Measurements from ENCODE around the gene TRMT44. TPM values are rescaled to one million over a fixed set of nuclear protein-coding genes. Genes with fewer than 3 reads are reported as not detected.

TRMT44 gene
- total RNA-seq, 1 experiment from 2014 or later: 23.4 TPM

DNA sequence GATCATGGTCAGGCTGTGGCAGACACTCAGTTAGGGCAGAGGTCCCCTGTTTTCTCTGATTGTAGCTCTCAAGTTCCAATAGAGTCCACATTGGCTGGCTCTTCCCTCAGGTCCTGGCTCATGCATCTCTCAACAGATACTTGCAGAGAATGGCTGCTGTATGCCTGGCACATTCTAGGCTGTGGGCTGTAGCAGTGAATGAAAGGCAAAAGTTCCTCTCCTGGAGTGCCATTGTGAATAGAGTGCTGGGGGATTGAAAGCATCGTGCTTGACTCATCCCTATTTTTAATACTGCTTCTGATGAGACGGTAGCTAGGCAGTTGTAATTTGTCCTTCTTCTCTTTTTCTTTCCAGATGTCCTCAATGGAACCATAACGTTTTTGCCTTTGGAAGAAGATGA, 5.5 kb downstream of the TRMT44 start:
- DNase-seq: no peak
- no peaks in the 10 kb centered on the region for H3K9me3 ChIP-seq
- H3K4me1 ChIP-seq: 0 out of 2 replicates have a peak, but pooled peaks cover 7% of the 10 kb centered on the region
- BruUV-seq (replicated peaks): no TSS peak
- H3K4me3 Mint-ChIP-seq (ENCODE audit: unreplicated experiment): no peak overlapping the region
- H3K36me3 Mint-ChIP-seq (ENCODE audit: insufficient read depth, unreplicated experiment): peaks cover 32% of the 10 kb centered on the region
- H3K27ac Mint-ChIP-seq (ENCODE audit: unreplicated experiment): no peak overlapping the region
- ChIA-PET CTCF (no interaction called here), POLR2A (no interaction called here)
- peaks cover 20% of the 10 kb centered on the region for H3K4me1 Mint-ChIP-seq (ENCODE audit: low read depth, unreplicated experiment)
- no peak for TF ChIP-seq CTCF (IDR thresholded peaks at IDR 0.05; ENCODE audit: insufficient read depth in 1 of 2, low read depth in 1 of 2, low read length in 1 of 2, severe bottlenecking in 1 of 2, unreplicated experiment in 1 of 2)
- H3K27me3 ChIP-seq (replicated peaks; ENCODE audit: control insufficient read depth, insufficient read depth, low read length): no peaks in the 10 kb centered on the region
- intact Hi-C loops (cut with micrococcal nuclease; ENCODE audit: unreplicated experiment): no loop called here
- no peaks in the 10 kb centered on the region for H3K9me3 Mint-ChIP-seq (ENCODE audit: unreplicated experiment)
- no peaks in the 10 kb centered on the region for H3K27me3 Mint-ChIP-seq (ENCODE audit: insufficient read depth, unreplicated experiment)
- H3K36me3 ChIP-seq (ENCODE audit: control insufficient read depth, insufficient read depth, low read length): no peaks in the 10 kb centered on the region; the same call in 1 of the 2 replicates
- H3K4me3 ChIP-seq (ENCODE audit: low read depth, low read length): no peak overlapping the region

GRCh38 chr4:8451440-8452182, 11.0 kb downstream of the TRMT44 start:
- no peak overlapping the region for H3K4me3 Mint-ChIP-seq (ENCODE audit: unreplicated experiment)
- BruUV-seq (replicated peaks): no TSS peak
- TF ChIP-seq CTCF (IDR thresholded peaks at IDR 0.05; ENCODE audit: insufficient read depth in 1 of 2, low read depth in 1 of 2, low read length in 1 of 2, severe bottlenecking in 1 of 2, unreplicated experiment in 1 of 2): no peak

GRCh38 chr4:8453957-8454356, 13.4 kb downstream of the TRMT44 start:
- no peaks in the 10 kb centered on the region for H3K4me1 Mint-ChIP-seq (ENCODE audit: low read depth, unreplicated experiment)
- peaks cover 56% of the 10 kb centered on the region for H3K36me3 Mint-ChIP-seq (ENCODE audit: insufficient read depth, unreplicated experiment)
- no peak overlapping the region for H3K4me3 Mint-ChIP-seq (ENCODE audit: unreplicated experiment)
- peaks cover 8% of the 10 kb centered on the region for H3K36me3 ChIP-seq (ENCODE audit: control insufficient read depth, insufficient read depth, low read length)
- POLR2A ChIA-PET: no interaction called here
- no TSS peak for BruUV-seq (replicated peaks)
- TF ChIP-seq CTCF (IDR thresholded peaks at IDR 0.05; ENCODE audit: insufficient read depth in 1 of 2, low read depth in 1 of 2, low read length in 1 of 2, severe bottlenecking in 1 of 2, unreplicated experiment in 1 of 2): no peak
- no peaks in the 10 kb centered on the region for H3K27me3 Mint-ChIP-seq (ENCODE audit: insufficient read depth, unreplicated experiment)
- no peak overlapping the region for H3K4me3 ChIP-seq (ENCODE audit: low read depth, low read length)
- no peak overlapping the region for H3K27ac Mint-ChIP-seq (ENCODE audit: unreplicated experiment)
- no peak for DNase-seq
- H3K27me3 ChIP-seq (replicated peaks; ENCODE audit: control insufficient read depth, insufficient read depth, low read length): no peaks in the 10 kb centered on the region
- H3K9me3 Mint-ChIP-seq (ENCODE audit: unreplicated experiment): no peaks in the 10 kb centered on the region
- no peaks in the 10 kb centered on the region for H3K9me3 ChIP-seq
- CTCF ChIA-PET: no interaction called here
- no peaks in the 10 kb centered on the region for H3K4me1 ChIP-seq
- intact Hi-C loops (cut with micrococcal nuclease; ENCODE audit: unreplicated experiment): no loop called here

More at GRCh38 chr4:8451440-8452182, 11.0 kb downstream of the TRMT44 start:
- Mint-ChIP-seq H3K27ac (ENCODE audit: unreplicated experiment) (peak overlapping the region; percentile 63), H3K9me3 (ENCODE audit: unreplicated experiment) (no peaks in the 10 kb centered on the region), H3K36me3 (ENCODE audit: insufficient read depth, unreplicated experiment) (peaks cover 50% of the 10 kb centered on the region), H3K4me1 (ENCODE audit: low read depth, unreplicated experiment) (no peaks in the 10 kb centered on the region), H3K27me3 (ENCODE audit: insufficient read depth, unreplicated experiment) (no peaks in the 10 kb centered on the region)
- Histone ChIP-seq H3K4me1 (no peaks in the 10 kb centered on the region), H3K9me3 (no peaks in the 10 kb centered on the region), H3K36me3 (ENCODE audit: control insufficient read depth, insufficient read depth, low read length) (peaks cover 6% of the 10 kb centered on the region), H3K27me3 (replicated peaks; ENCODE audit: control insufficient read depth, insufficient read depth, low read length) (no peaks in the 10 kb centered on the region), H3K4me3 (ENCODE audit: low read depth, low read length) (no peak overlapping the region)
- ChIA-PET CTCF (interaction anchor here (0.5 kb wide), 1 partner anchor 83 kb away, joined by 3 read pairs; no protein-coding TSS in a partner anchor), POLR2A (no interaction called here)
- intact Hi-C loops (cut with micrococcal nuclease; ENCODE audit: unreplicated experiment): no loop called here
- DNase-seq: peak in 1 of 2 experiments; percentile 29
